DMS153 (cell line): Measurements from ENCODE around the gene ALK.

Experiments
- DNase-seq: peaks from one replicate; lab custom pipeline; 2025; lab: John Stamatoyannopoulos, UW

Gene ALK

DNA sequence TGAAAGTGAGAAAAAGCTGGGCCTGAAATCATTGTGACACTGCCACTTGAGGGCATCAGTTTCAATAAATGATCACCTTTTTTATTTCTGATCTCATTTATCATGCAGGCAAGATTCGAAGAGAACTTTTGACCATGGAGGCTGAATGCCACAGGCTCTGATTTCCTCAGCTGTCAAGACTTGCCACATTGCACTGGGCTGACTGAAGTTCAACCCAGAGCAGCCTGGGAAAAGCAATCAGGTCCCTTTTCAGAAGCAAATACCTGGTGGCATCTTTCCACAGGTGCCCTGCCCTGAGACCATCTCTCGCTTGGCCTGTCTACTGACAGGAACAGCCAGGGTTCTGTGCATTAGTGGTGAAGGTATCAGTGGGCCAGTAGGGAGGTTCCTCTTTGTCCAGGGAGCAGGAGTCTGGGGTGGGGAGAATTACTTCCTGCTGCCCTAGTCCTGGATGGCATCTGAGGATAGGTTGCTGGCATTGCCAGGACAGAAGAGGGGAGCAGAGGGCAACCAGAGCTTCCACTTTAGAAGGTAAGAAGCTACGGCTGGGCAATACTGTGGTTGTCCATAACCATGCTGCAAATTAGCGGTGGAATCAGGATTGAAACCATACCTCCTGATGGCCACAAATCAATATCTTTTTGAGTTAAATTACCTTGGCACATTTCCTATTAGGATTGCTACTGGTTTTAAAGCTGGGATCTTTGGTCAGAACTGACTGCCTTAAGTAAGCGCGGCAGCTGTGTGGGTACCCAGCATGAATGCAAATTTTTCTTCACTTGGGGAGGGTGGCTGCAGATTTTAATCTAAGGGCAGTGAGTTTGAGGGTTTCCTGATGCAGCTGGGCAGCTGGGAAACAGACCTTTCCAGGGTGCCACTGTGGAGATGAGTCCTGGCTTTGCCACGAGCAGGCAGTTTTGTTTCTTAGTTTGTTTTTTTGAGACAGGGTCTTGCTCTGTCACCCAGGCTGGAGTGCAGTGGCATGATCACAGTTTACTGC is 394.5 kb downstream of the ALK start:
- no peak for DNase-seq

DNA sequence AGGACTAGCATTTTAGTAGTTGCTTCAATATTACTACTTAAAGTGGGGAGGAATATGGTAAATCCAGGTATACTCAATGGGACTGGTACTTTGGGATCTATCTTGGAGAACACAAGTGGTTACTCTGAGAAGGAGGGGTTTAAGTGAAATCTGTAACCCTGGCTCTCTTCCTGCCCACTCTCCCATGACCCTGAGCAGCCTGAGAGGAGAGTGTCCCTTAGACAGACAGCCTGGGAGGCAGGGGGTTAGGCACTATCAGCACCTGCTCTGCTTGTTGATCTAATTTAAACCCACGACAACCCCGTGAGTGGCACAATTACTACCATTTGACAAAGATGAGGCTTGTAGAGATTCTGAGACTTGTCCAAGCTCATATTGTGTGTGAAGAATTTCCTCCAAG is 395.5 kb downstream of the ALK start:
- no peak for DNase-seq

- DNase-seq = no peak
Measured at GRCh38 chr2:29524652-29525051, 396.7 kb downstream of the ALK start.

- DNase-seq = no peak
Measured at GRCh38 chr2:29522951-29523669, 398.3 kb downstream of the ALK start.

- DNase-seq = no peak
Measured at GRCh38 chr2:29520001-29520400, 401.4 kb downstream of the ALK start.

DNA sequence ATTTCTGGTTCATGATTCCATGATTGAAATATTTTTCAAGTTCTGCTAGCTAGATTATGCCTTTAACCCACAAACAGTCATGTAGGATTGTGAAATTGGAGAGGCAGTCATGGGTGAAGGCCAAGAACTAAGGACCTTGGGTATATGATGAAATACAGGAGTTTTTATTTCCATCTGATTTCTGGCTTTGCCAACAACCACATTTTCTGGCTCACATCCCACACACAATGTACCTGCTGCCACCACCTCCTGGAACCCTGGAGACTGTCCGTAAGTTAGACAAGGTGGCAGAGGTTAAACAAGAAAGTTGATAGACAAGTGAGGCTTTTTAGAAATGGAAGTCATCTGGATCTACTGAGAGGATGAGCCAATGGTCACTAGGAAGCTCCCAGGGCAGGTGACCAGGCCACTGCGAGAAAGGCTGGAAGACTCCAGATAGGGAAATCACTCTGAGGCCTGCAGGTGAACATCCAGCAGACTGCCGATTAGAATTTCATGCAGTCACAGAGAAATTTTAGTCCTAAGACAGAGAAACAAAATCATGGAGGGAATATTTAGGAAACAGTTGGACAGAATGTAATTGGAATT is 402.0 kb downstream of the ALK start:
- no peak for DNase-seq

DNA sequence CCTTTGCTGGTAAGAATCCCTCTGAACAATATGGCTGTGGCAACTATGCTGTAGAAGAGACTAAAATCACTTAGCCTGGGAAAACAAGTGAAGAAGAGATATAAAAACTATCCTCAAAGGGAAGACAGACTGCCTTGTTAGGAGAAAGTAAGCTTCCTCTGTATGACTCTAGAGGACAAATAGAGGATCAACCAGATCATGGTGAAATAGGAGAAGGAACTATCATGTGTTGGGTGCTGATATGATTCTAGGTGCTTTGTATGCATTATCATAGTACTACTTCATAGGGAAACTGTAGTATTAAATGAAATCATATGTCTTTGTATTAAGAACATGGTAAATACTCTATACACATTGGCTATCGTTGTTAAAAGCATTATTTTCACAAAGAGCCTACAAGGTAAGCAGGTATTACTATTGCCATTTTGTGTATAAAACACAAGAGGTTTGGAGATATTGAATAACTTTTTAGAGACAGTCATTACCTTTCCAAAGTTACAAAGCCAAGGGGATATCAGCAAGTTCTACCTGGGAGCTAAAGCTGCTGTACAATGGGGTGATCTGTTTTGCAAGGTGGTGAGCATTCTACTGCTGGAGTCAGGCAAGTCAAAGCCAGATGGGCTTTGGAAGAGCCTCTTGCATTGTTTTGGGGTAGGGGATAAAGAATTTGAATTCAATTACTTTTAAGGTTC is 402.6 kb downstream of the ALK start:
- DNase-seq = no peak

GRCh38 chr2:29518010-29518409 is 403.4 kb downstream of the ALK start:
- DNase-seq = no peak

GRCh38 chr2:29517413-29517812 is 404.0 kb downstream of the ALK start:
- DNase-seq = no peak

- DNase-seq = no peak
Measured at GRCh38 chr2:29516767-29517166, 404.6 kb downstream of the ALK start.

DNA sequence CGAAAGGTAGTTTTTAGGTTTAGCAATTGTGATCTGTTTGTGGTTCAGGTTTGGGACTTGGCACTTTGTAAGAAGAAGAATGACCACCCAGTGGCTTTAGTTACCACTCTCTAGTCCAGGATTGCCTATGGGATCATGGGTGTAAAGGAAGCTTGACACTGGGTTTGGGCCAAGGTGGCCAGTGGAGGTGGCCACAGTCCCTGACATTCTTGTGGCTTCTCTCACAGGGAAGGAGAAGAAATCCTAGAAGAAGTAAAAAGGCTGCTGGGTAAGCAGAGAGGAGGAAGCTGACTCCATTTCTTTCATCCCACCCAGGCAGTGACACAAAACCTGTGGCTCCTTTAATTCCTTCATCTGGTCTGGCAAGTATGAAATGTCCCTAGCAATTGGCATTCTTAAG is 411.5 kb downstream of the ALK start:
- no peak for DNase-seq

DNA sequence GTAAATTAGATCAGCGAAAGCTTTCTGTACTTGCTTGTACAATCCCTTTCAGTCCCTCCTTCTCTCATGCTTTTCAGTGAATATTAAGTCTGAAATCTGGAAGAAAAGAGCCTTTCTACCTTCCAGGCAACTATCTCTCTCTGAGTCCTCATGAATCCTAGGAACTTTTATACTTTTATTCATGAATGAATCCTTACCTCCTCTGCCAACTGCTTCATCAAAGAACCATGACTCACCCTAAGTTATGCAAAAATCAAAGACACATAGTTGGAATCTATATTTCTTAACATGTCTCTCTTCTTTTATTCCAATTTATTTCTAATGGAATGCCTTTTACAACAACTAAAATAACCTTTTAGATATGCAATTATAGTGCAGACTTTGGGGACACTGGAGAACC is 412.0 kb downstream of the ALK start:
- DNase-seq = no peak

DNA sequence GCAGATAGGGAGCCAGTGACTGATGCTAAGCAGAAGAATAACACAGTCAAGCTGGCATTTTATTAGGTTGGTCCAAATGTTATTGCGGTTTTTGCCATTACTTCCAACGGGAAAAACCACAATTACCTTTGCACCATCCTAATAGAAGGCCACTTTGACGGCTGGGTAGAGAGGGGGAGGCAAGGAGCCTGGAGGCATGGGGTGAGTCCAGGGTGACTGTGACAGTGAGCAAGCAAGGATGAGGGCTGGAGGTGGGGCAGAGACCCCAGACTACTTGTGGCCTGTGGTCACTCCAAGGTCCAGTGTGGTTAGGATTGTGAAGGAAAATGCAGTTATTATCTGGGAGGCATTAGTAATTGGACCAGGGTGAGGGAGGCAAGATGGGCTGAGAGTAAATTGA is 416.6 kb downstream of the ALK start:
- no peak for DNase-seq

GRCh38 chr2:29502460-29502911 is 418.9 kb downstream of the ALK start:
- DNase-seq = no peak

DNA sequence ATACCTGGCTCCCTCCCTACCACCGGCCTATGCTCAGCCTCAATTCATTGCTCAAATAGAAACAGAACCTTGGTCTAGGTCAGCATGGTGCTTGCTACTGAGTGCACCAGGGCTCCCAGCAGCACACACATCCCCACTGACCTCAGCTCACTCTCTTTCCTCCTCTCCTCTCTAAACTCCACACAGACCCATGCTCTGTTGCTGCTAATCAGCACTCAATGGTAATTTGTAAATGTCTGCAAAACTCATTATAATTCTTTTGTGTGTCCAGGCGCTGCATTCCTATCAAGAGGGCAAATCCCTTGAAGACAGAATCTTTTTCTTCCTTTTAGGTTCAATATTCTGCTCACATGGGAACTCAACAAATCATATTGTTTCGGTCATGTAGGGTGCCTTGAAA is 424.0 kb downstream of the ALK start:
- no peak for DNase-seq

DNA sequence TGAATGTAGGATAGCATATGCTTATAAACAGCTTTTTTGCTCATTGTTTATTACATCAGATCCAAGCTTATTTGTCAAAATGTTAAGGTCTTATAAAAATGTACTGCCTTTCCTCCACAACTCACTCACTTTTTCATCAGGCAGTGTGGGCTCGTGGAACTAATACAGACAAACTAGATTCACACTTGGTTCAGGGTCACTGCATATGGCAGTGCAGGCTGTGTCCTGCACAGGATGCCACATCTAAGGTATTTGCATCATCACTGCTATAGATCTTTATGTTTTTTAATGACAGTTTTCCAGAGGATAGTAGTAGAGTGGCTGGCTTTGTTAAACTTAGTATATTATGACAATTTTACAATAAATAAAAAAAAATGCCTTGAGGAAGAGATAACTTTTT is 425.2 kb downstream of the ALK start:
- no peak for DNase-seq

DNA sequence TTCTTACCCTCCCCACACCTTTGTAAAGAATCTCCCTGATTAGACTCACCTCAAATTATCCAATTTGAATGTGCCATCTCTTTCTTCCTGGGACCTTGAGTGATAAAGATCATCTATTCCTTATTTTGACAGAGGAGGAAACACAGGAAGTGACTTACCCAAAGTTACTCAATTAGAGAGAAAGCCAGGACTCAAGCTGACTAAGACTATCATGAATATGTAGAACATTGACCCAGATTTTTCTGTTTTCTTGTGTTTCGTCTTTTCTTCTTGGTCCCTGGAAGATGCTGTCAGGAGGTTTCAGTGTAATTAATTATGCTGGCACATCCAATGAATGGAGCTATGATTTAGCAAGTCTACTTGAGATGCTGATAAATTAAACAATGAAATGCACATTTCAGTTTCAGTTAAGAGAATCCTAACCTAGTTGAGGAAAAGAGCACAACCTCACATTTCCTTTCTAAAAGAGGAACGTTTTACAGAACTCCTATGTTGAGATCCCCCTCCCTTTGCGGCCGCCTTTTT is 425.8 kb downstream of the ALK start:
- no peak for DNase-seq

DNA sequence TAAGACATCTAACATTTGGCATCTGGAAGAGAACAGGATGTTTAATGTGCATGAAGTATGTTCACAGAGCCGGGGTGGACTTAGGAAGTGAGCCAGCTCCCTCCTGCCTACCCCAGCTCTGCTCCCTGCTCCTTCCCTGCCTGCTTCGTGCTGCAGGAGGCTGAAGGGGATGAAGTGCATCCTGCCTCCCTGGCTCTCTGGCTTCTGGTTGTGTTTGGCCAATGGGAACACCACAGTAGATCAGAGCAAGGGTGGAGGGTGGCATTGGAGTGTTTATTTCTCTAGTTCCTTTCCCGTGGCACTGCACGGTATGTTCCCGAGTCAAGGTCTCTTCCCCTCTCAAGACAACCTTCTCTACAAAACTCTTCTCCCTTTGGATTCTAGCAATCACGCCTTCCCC is 426.3 kb downstream of the ALK start:
- no peak for DNase-seq

DNA sequence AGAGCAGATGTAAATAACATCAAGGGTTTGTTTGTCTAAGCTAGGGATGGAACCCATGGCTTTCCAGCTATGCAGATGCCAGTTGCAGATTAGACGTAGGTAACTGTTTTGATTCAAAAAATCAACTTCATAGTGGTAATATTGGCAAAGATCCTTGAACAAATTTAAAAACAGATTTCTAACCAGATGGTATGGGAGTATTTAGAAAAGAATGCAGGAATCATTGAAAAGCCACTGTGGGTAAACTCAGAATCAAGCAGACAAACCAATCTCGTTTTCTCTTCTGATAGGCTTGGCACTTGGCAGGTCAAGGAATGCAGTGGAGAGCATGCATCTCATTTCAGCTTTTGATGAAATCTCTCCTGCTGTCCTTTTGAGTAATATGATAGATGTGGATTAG is 428.7 kb downstream of the ALK start:
- no peak for DNase-seq

- no peak for DNase-seq
Measured at GRCh38 chr2:29490045-29490444, 431.3 kb downstream of the ALK start.

DNA sequence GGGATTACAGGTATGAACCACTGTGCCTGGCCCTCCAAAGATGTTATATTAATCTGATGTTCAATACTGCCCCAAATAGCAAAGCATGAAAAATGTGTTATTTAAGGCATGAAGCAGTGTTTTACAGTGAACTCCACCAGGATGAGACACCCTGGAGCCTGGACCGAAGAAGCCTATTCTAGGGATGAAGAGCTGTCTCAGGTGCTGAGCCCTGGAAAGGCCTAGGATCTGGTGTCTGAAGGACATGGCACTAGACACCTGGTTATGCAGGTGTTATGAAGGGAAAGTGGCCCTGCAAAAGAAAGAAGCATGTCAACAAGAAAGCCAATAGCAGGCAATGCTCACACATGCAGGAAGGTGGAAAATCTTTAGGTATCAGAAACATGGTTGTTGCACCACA is 431.8 kb downstream of the ALK start:
- no peak for DNase-seq

- no peak for DNase-seq
Measured at GRCh38 chr2:29487967-29488555, 433.3 kb downstream of the ALK start.
